D721Med (cell line): Measurements from ENCODE around the gene ADARB2.
A peak's percentile ranks its signal among the peaks of the same experiment; 100 is the strongest.
"Not testable (repeated sequence)": the region's sequence is repeated elsewhere in the genome, so short reads cannot be mapped to it uniquely, and the experiment has no call there.

Source experiments
- DNase-seq: peaks from one replicate; pipeline ENCODE4 v3.0.0; 2011; ENCODE audit warnings: low spot score; ENCODE audit not compliant: insufficient read length
- FAIRE-seq: peaks from 2 replicates; lab custom pipeline; 2011; peaks lifted over from hg19 to GRCh38; lab: Jason Lieb, UNC
- TF ChIP-seq, protein P1 (sequence below): IDR thresholded peaks from 2 replicates; pipeline ENCODE4 v1.5.1; 2012; ENCODE audit warnings: mild to moderate bottlenecking, control low read depth; ENCODE audit not compliant: insufficient read depth; ENCODE audit errors: missing control alignments

Gene ADARB2

DNA sequence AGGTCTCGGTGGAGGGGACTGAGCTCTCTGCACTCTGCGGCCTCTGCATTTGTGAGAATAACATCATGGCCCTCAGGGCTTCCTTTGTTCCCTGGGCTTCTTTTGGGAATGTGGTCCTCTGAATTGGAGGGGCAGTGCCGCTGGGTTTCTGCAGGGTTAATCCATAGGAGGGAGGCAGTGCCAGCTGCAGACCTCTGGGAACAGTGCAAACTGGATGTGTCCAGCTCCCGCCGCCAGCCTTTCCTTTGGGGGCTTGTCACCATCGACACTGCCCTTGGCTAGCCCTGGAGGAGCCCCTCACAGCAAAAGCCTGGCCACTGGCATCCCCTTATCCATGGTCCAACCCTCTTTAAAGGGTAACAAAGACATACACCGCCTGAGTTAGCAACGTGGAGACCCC is 507.2 kb downstream of the ADARB2 start:
- TF ChIP-seq, protein P1, sequence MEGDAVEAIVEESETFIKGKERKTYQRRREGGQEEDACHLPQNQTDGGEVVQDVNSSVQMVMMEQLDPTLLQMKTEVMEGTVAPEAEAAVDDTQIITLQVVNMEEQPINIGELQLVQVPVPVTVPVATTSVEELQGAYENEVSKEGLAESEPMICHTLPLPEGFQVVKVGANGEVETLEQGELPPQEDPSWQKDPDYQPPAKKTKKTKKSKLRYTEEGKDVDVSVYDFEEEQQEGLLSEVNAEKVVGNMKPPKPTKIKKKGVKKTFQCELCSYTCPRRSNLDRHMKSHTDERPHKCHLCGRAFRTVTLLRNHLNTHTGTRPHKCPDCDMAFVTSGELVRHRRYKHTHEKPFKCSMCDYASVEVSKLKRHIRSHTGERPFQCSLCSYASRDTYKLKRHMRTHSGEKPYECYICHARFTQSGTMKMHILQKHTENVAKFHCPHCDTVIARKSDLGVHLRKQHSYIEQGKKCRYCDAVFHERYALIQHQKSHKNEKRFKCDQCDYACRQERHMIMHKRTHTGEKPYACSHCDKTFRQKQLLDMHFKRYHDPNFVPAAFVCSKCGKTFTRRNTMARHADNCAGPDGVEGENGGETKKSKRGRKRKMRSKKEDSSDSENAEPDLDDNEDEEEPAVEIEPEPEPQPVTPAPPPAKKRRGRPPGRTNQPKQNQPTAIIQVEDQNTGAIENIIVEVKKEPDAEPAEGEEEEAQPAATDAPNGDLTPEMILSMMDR = no peak
- FAIRE-seq = no peak

DNA sequence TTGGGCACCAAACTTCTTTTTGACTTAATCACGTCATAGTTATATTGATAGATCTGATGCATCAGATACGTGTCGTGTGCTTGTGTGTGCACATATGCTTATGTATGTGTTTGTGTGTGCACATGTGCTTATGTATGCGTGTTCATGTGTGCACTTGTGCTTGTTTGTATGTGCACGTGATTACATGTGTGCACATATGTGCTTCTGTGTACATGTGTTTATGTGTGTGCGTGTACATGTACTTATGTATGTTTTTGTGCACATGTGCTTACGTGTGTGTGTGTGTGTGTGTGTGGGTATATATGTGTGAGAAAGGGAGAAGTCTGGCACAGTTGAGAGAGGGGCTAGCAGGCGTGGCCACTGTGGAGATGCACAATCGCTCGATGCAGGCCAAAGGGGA is 507.8 kb downstream of the ADARB2 start:
- FAIRE-seq (no peak), DNase-seq (no peak)
- TF ChIP-seq, protein P1 = no peak

More for the DNA sequence above, 507.2 kb downstream of the ADARB2 start:
- no peak for DNase-seq

DNA sequence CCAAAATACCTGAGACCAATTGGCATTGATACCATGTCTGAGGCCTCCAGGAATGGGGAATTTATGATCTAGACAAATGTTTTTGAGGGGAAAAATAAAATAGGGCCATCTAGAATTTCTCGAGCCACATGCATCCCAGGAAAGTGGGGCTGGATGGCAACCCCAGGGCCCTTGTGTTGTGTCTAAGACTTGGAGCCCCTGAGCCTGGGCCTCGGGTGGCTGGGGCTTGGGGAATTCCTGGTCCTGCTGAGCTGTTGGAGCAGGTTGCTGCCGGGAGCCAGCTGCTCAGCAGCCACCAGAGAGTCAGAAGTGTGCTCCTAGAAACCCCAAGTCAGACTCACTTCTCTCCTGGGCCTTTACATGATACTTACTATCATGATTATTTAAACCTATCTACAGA is 508.2 kb downstream of the ADARB2 start:
- TF ChIP-seq, protein P1 = no peak
- DNase-seq (no peak), FAIRE-seq (no peak)

DNA sequence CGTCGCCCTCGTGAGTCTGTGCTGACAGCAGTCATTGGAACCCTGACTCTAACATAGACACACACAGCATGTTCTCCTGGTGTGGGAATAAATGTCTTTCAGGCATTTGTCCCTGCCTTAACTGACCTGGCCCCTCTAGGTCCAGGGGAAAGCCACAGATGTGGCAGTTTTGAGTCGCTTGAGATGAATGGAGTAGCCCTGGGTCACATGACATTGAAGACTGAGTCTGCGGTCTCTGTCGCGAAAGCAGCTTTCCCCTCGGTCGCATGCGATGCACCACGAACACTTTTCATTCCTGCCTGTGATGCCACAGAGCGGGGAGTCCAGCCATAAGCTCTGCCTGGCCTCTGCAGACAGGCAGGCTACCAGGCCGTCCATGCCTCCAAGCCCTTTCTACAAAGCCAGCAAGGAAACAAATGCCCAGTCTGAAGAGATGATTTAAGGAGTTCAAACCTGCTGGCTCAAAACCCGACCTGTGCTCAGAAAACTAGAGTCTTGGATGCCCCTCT is 508.8 kb downstream of the ADARB2 start:
- DNase-seq (no peak), FAIRE-seq (no peak)
- TF ChIP-seq, protein P1 = no peak

DNA sequence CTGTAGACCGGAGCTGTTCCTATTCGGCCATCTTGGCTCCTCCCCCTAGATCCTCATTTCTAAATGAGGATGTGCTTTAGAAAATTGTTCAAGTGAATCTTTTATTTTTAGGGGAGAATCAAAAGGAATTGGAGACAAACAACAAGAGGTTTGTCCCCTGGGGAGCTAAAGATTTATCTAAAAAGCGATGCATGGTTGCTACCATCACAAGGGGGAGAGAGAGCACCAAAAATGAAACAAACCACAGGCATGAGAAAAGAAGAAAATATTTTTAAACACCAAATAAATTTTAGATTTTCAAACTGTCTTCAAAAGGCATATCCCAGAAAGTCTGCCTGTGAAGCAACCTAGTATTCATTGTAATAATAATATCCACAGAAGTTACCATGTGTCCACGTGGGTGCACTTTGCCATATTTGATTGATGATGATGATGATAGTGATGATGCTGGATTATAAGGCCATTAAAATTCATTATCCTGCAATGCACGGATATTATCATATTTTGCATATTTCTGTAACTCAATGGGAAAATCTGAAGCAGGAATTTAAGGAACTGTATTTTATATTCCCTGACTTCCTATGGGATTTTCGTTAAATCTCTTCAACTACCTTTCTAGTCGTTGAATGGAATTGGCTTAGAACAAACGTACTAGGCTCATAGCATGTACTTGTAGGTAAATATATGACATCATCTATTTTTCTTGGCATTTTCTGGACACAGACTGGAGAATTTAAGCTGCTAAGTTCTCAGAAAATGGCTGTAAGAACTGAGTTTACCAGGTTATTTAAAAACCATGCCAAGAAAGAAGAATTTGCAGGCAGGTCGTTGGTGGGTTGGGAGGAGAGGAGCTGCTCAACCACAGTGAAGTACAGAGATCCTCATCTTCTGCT is 509.6 kb downstream of the ADARB2 start:
- TF ChIP-seq, protein P1 = peak; percentile 6
- DNase-seq (no peak), FAIRE-seq (no peak)

DNA sequence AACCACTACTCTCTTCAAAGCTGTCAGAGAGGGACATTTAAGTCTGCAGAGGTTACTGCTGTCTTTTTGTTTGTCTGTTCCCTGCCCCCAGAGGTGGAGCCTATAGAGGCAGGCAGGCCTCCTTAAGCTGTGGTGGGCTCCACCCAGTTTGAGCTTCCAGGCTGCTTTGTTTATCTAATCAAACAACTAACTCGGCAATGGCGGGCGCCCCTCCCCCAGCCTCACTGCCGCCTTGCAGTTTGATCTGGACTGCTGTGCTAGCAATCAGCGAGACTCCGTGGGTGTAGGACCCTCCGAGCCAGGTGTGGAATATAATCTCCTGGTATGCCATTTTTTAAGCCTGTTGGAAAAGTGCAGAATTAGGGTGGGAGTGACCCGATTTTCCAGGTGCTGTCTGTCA is 510.4 kb downstream of the ADARB2 start:
- not testable (repeated sequence) for FAIRE-seq, DNase-seq

DNA sequence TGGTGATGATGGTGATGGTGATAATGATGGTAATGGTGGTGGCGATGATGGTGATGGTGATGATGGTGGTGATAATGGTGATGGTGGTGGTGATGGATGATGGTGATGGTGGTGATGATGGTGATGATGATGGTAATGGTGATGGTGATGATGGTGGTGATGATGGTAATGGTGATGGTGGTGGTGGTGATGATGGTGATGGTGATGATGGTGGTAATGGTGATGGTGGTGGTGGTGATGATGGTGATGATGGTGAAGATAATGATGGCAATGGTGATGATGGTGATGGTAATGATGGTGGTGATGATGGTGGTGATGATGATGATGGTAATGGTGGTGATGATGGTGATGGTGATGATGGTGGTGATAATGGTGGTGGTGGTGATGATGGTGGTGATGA is 517.5 kb downstream of the ADARB2 start:
- not testable (repeated sequence) for DNase-seq, FAIRE-seq

DNA sequence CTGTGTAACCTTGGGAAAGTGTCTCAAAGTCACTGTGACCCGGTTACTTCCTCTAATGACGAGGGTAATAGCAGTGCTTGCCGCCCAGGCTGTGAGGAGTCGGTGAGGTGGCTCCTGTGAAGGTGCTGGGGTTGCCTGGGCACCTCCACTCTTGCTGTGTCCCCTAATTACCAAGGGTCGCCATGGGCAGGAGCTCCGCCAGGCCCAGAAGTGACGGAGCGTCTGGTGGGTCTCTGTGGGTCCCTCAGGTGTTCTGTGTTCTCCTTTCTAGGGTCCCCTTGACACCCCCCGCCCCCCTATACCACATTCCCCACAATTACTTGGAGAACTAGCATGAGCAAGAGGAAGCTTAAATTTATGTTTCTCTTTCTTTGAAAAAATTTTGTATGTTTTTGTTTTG is 519.7 kb downstream of the ADARB2 start:
- TF ChIP-seq, protein P1 = no peak
- no peak for FAIRE-seq
- no peak for DNase-seq
